ENCODE results near the gene NTNG1. TPM values are rescaled to one million over a fixed set of nuclear protein-coding genes. Genes with fewer than 3 reads are reported as not detected.
A peak's percentile ranks its signal among the peaks of the same experiment; 100 is the strongest.

Gene NTNG1
- total RNA-seq, 5 donors from 2014 or later (not counting 1 experiment from before 2014, with no cell fraction given), result 0.13 TPM; not detected in 4

- H3K4me1 ChIP-seq (ENCODE audit: control insufficient read depth in 1 of 2, extremely low read depth in 1 of 2, insufficient read depth in 2 of 2, low read length in 2 of 2), result no peaks in the 10 kb centered on the region
- ChIA-PET POLR2A (no interaction called here), CTCF (no interaction called here)
- no peak overlapping the region for H3K4me3 ChIP-seq (ENCODE audit: control insufficient read depth in 1 of 2, extremely low read depth in 1 of 2, low read length in 1 of 2)
- no CpG with 5 or more reads among the region's 2 CpGs for WGBS (ENCODE audit: insufficient coverage)
- Mint-ChIP-seq H3K36me3 (no peaks in the 10 kb centered on the region), H3K27ac (no peak overlapping the region), H3K9me3 (no peaks in the 10 kb centered on the region), H3K27me3 (peaks cover 3 to 9% of the 10 kb centered on the region in 2 donors), H3K4me3 (no peak overlapping the region), H3K4me1 (no peaks in the 10 kb centered on the region)
- DNase-seq (no peak), ATAC-seq (replicated peaks in 1 of 4) (no peak)
- H3K9me3 ChIP-seq, result no peaks in the 10 kb centered on the region
- no peaks in the 10 kb centered on the region for H3K27me3 ChIP-seq (replicated peaks in 1 of 2; ENCODE audit: control insufficient read depth in 2 of 2, extremely low read depth in 1 of 2, insufficient read depth in 2 of 2, low read length in 1 of 2)
- H3K27ac ChIP-seq (ENCODE audit: low read length), result no peak overlapping the region
- no peaks in the 10 kb centered on the region for H3K36me3 ChIP-seq (ENCODE audit: control insufficient read depth in 2 of 2, extremely low read depth in 1 of 2, insufficient read depth in 1 of 2, low read length in 1 of 2)
Measured at GRCh38 chr1:107524301-107524700, 383.5 kb downstream of the NTNG1 start.

DNA sequence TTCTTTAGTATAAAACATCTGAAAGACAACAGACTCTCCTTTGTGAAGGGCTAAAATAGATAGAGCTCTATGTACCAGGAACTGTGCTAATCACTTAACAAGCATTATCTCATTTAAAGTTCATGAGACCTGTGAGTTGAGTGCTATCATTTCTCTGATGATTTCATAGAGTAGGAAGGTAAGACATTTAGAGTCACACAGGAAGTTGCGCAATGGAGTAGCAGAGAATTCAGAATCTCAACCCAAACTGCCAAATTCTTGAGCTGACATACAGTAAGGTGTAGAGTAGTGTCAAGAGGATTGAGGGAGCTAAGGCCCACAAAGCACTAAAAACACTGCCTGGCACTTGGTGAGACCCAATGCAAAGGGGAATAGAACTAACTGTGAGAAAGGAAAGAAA, 384.3 kb downstream of the NTNG1 start:
- CTCF ChIA-PET, result no interaction called here
- H3K4me1 Mint-ChIP-seq, result no peaks in the 10 kb centered on the region

DNA sequence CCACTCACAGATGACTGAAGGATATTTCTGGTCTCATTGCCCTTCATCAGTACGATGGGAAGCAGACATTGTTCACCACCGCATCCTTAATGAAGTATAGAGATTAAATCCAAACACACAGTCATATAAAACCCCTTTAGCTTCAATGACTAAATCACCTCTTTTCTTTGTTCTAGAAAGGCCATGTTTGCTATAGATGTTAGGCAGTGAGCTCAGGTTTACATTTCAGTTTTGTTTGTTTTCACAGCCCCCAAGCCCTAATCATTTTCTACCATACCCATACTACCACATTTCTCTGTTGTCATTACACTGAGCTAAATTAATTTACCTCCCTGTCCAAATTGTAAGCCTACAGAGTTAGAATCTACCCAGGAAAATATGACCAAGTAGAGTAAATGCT, 385.1 kb downstream of the NTNG1 start:
- ChIA-PET CTCF (no interaction called here), POLR2A (interaction anchor here in 1 of 2 donors (0.6 kb wide), 1 partner anchor 75 kb away, joined by 3 read pairs; no protein-coding TSS in a partner anchor)
- DNase-seq (no peak), ATAC-seq (replicated peaks in 1 of 4) (no peak)
- H3K4me1 ChIP-seq (ENCODE audit: control insufficient read depth in 1 of 2, extremely low read depth in 1 of 2, insufficient read depth in 2 of 2, low read length in 2 of 2), result no peaks in the 10 kb centered on the region
- no peak overlapping the region for H3K4me3 Mint-ChIP-seq
- H3K4me1 Mint-ChIP-seq, result no peaks in the 10 kb centered on the region
- no peaks in the 10 kb centered on the region for H3K9me3 ChIP-seq
- no peaks in the 10 kb centered on the region for H3K36me3 ChIP-seq (ENCODE audit: control insufficient read depth in 2 of 2, extremely low read depth in 1 of 2, insufficient read depth in 1 of 2, low read length in 1 of 2)
- no CpG with 5 or more reads among the region's 2 CpGs for WGBS (ENCODE audit: insufficient coverage)
- no peaks in the 10 kb centered on the region for H3K9me3 Mint-ChIP-seq
- H3K27me3 Mint-ChIP-seq, result peaks cover 3 to 12% of the 10 kb centered on the region in 2 donors
- H3K4me3 ChIP-seq (ENCODE audit: control insufficient read depth in 1 of 2, extremely low read depth in 1 of 2, low read length in 1 of 2), result no peak overlapping the region
- no peaks in the 10 kb centered on the region for H3K27me3 ChIP-seq (replicated peaks in 1 of 2; ENCODE audit: control insufficient read depth in 2 of 2, extremely low read depth in 1 of 2, insufficient read depth in 2 of 2, low read length in 1 of 2)
- no peak overlapping the region for H3K27ac Mint-ChIP-seq
- no peaks in the 10 kb centered on the region for H3K36me3 Mint-ChIP-seq
- H3K27ac ChIP-seq (ENCODE audit: low read length), result no peak overlapping the region

More for the DNA sequence above, 384.3 kb downstream of the NTNG1 start:
- no peak overlapping the region for H3K27ac ChIP-seq (ENCODE audit: low read length)
- Mint-ChIP-seq H3K4me3 (no peak overlapping the region), H3K27ac (no peak overlapping the region), H3K9me3 (no peaks in the 10 kb centered on the region), H3K36me3 (no peaks in the 10 kb centered on the region), H3K27me3 (peaks cover 3 to 9% of the 10 kb centered on the region in 2 donors)
- WGBS (ENCODE audit: insufficient coverage), result no CpG with 5 or more reads among the region's 1 CpG
- H3K36me3 ChIP-seq (ENCODE audit: control insufficient read depth in 2 of 2, extremely low read depth in 1 of 2, insufficient read depth in 1 of 2, low read length in 1 of 2), result no peaks in the 10 kb centered on the region
- H3K4me1 ChIP-seq (ENCODE audit: control insufficient read depth in 1 of 2, extremely low read depth in 1 of 2, insufficient read depth in 2 of 2, low read length in 2 of 2), result no peaks in the 10 kb centered on the region
- H3K27me3 ChIP-seq (replicated peaks in 1 of 2; ENCODE audit: control insufficient read depth in 2 of 2, extremely low read depth in 1 of 2, insufficient read depth in 2 of 2, low read length in 1 of 2), result no peaks in the 10 kb centered on the region
- DNase-seq (no peak), ATAC-seq (replicated peaks in 1 of 4) (no peak)
- POLR2A ChIA-PET, result no interaction called here
- H3K9me3 ChIP-seq, result no peaks in the 10 kb centered on the region
- no peak overlapping the region for H3K4me3 ChIP-seq (ENCODE audit: control insufficient read depth in 1 of 2, extremely low read depth in 1 of 2, low read length in 1 of 2)

DNA sequence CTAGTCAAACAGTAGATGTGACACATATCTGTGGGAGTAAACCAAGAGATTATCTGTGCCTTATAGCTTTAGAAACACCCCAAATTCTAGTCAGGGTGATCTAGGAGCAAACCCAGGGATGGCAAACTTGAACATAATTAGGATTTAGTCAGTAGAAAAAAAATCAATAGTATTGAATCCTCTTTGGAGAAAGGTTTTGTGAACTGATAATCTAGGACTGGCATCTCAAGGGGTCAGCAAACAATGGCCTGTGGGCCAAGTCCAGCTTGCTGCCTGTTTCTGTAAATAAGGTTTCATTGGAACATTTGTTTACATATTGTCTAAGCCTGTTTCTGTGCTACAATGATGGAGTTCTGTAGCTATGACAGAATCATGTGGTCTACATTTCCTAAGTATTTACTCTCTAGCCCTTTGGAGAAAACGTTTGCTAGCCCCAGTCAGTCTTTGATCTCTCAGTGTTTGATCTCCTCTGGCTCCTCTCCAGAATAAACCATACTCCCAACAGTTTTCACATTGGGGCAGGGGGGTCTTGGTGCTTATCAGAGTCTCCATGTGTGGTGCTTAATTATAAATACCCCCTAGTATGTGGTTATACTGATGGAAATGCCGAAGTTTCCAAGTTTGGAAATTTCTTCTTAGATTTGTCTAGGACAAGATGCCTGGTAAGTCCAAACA, 385.8 kb downstream of the NTNG1 start:
- DNase-seq, result no peak
- H3K9me3 ChIP-seq, result no peaks in the 10 kb centered on the region
- Mint-ChIP-seq H3K27me3 (peaks cover 3 to 12% of the 10 kb centered on the region in 2 donors), H3K36me3 (no peaks in the 10 kb centered on the region), H3K27ac (no peak overlapping the region), H3K4me1 (no peaks in the 10 kb centered on the region), H3K4me3 (no peak overlapping the region), H3K9me3 (no peaks in the 10 kb centered on the region)
- POLR2A ChIA-PET, result interaction anchor here in 1 of 2 donors (0.6 kb wide), 1 partner anchor 76 kb away, joined by 3 read pairs; no protein-coding TSS in a partner anchor
- no peaks in the 10 kb centered on the region for H3K27me3 ChIP-seq (replicated peaks in 1 of 2; ENCODE audit: control insufficient read depth in 2 of 2, extremely low read depth in 1 of 2, insufficient read depth in 2 of 2, low read length in 1 of 2)
- CTCF ChIA-PET, result no interaction called here
- H3K27ac ChIP-seq (ENCODE audit: low read length), result no peak overlapping the region
- ATAC-seq (replicated peaks in 1 of 4), result no peak
- WGBS (ENCODE audit: insufficient coverage), result no CpG with 5 or more reads among the region's 2 CpGs
- no peak overlapping the region for H3K4me3 ChIP-seq (ENCODE audit: control insufficient read depth in 1 of 2, extremely low read depth in 1 of 2, low read length in 1 of 2)
- H3K36me3 ChIP-seq (ENCODE audit: control insufficient read depth in 2 of 2, extremely low read depth in 1 of 2, insufficient read depth in 1 of 2, low read length in 1 of 2), result no peaks in the 10 kb centered on the region
- no peaks in the 10 kb centered on the region for H3K4me1 ChIP-seq (ENCODE audit: control insufficient read depth in 1 of 2, extremely low read depth in 1 of 2, insufficient read depth in 2 of 2, low read length in 2 of 2)

DNA sequence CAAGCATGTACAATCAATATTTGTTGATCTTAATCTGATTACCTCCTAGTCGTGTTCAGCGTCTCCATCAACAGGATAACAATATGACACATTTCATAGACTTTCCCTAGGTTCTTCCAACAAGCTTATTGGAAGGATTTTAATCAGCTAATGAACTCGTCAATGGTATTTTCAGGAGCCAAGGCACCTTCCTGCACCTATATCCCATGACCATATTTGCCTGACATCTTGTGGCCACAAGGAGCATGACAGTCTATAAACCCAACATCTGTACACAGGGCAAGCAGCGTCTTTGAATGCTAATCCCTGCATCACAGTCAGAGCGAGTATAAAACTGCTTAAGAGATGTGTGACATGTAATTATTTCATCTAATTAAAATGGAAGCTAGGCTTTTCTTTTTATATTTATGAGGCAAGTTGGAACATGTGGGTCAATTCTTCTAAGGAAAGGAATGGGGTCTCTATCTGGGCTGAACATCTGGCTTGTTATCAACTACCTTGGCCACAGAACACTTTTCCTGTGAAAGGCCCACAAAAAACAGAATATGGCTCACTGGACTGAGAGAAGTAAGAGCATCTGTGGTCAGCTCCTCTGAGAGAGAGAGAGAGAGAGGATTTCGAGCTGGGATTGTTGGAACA, 388.8 kb downstream of the NTNG1 start:
- 40% methylated on average over 1 of the region's 6 CpGs for WGBS (ENCODE audit: insufficient coverage)

GRCh38 chr1:107530543-107530942, 389.7 kb downstream of the NTNG1 start:
- ChIA-PET POLR2A (no interaction called here), CTCF (interaction anchor here in 1 of 2 donors (0.7 kb wide), 1 partner anchor 56 kb away, joined by 5 read pairs; no protein-coding TSS in a partner anchor)
- peaks cover 0 to 5% of the 10 kb centered on the region in 2 experiments for H3K27me3 ChIP-seq (replicated peaks in 1 of 2; ENCODE audit: control insufficient read depth in 2 of 2, extremely low read depth in 1 of 2, insufficient read depth in 2 of 2, low read length in 1 of 2)
- H3K4me1 ChIP-seq (ENCODE audit: control insufficient read depth in 1 of 2, extremely low read depth in 1 of 2, insufficient read depth in 2 of 2, low read length in 2 of 2), result no peaks in the 10 kb centered on the region
- peaks cover 12 to 13% of the 10 kb centered on the region in 2 donors for H3K27me3 Mint-ChIP-seq
- DNase-seq, result no peak
- H3K36me3 ChIP-seq (ENCODE audit: control insufficient read depth in 2 of 2, extremely low read depth in 1 of 2, insufficient read depth in 1 of 2, low read length in 1 of 2), result no peaks in the 10 kb centered on the region
- no peak overlapping the region for H3K4me3 ChIP-seq (ENCODE audit: control insufficient read depth in 1 of 2, extremely low read depth in 1 of 2, low read length in 1 of 2)
- H3K27ac ChIP-seq (ENCODE audit: low read length), result no peak overlapping the region
- H3K9me3 Mint-ChIP-seq, result no peaks in the 10 kb centered on the region
- H3K4me3 Mint-ChIP-seq, result no peak overlapping the region
- H3K4me1 Mint-ChIP-seq, result no peaks in the 10 kb centered on the region
- no peak overlapping the region for H3K27ac Mint-ChIP-seq
- 63% methylated on average over 4 of the region's 6 CpGs for WGBS (ENCODE audit: insufficient coverage)
- H3K9me3 ChIP-seq, result no peaks in the 10 kb centered on the region
- H3K36me3 Mint-ChIP-seq, result no peaks in the 10 kb centered on the region
- no peak for ATAC-seq (replicated peaks in 1 of 4)

More for the DNA sequence above, 388.8 kb downstream of the NTNG1 start:
- ChIA-PET CTCF (no interaction called here), POLR2A (no interaction called here)
- no peaks in the 10 kb centered on the region for H3K4me1 Mint-ChIP-seq
- Histone ChIP-seq H3K9me3 (no peaks in the 10 kb centered on the region), H3K4me3 (ENCODE audit: control insufficient read depth in 1 of 2, extremely low read depth in 1 of 2, low read length in 1 of 2) (no peak overlapping the region), H3K4me1 (ENCODE audit: control insufficient read depth in 1 of 2, extremely low read depth in 1 of 2, insufficient read depth in 2 of 2, low read length in 2 of 2) (no peaks in the 10 kb centered on the region), H3K27ac (ENCODE audit: low read length) (no peak overlapping the region), H3K27me3 (replicated peaks in 1 of 2; ENCODE audit: control insufficient read depth in 2 of 2, extremely low read depth in 1 of 2, insufficient read depth in 2 of 2, low read length in 1 of 2) (peaks cover 0 to 5% of the 10 kb centered on the region in 2 experiments), H3K36me3 (ENCODE audit: control insufficient read depth in 2 of 2, extremely low read depth in 1 of 2, insufficient read depth in 1 of 2, low read length in 1 of 2) (no peaks in the 10 kb centered on the region)
- ATAC-seq (replicated peaks in 1 of 4) (no peak), DNase-seq (peak in 1 of 35 experiments; percentile 21)
- H3K4me3 Mint-ChIP-seq, result no peak overlapping the region
- H3K36me3 Mint-ChIP-seq, result no peaks in the 10 kb centered on the region
- no peaks in the 10 kb centered on the region for H3K9me3 Mint-ChIP-seq
- H3K27me3 Mint-ChIP-seq, result peaks cover 11 to 12% of the 10 kb centered on the region in 2 donors
- H3K27ac Mint-ChIP-seq, result no peak overlapping the region
